Hepatocyte (in vitro differentiated cells): ENCODE results near the gene IGF2BP3.

Source experiments
- EZH2 ChIP-seq: fragments of 200-600 bp; sonication (generic); IDR thresholded peaks from 2 replicates; pipeline ENCODE4 v1.6.1; 2016; ENCODE audit warnings: antibody characterized with exemption, mild to moderate bottlenecking, borderline replicate concordance
- EZH2phosphoT487 ChIP-seq: fragments of 200-600 bp; sonication (generic); IDR thresholded peaks from one replicate; pipeline ENCODE4 v1.6.1; 2018; ENCODE audit warnings: antibody characterized with exemption, mild to moderate bottlenecking, low read depth, moderate library complexity; ENCODE audit not compliant: unreplicated experiment, severe bottlenecking
- TF ChIP-seq, protein P1 (sequence below): fragments of 200-600 bp; sonication (generic); IDR thresholded peaks from 2 replicates; pipeline ENCODE4 v1.5.1; 2016; ENCODE audit warnings: antibody characterized with exemption, mild to moderate bottlenecking; ENCODE audit not compliant: poor library complexity

DNA sequence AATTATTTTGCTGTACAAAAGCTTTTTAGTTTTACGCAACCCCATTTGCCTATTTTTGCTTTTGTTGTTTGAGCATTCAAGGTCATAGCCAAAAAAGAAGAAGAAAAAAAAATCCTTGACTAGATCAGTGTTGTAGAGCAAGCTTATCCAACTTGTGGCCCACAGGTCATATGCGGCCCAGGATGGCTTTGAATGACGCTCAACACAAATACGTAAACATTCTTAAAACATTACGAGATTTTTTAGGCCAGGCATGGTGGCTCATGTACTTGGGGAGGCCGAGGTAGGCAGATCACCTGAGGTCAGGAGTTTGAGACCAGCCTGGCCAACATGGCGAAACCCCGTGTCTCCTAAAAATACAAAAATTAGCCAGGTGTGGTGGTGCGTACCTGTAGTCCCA, 179.3 kb downstream of the IGF2BP3 start:
- TF ChIP-seq EZH2 (no peak), EZH2phosphoT487 (no peak)
- TF ChIP-seq, protein P1, sequence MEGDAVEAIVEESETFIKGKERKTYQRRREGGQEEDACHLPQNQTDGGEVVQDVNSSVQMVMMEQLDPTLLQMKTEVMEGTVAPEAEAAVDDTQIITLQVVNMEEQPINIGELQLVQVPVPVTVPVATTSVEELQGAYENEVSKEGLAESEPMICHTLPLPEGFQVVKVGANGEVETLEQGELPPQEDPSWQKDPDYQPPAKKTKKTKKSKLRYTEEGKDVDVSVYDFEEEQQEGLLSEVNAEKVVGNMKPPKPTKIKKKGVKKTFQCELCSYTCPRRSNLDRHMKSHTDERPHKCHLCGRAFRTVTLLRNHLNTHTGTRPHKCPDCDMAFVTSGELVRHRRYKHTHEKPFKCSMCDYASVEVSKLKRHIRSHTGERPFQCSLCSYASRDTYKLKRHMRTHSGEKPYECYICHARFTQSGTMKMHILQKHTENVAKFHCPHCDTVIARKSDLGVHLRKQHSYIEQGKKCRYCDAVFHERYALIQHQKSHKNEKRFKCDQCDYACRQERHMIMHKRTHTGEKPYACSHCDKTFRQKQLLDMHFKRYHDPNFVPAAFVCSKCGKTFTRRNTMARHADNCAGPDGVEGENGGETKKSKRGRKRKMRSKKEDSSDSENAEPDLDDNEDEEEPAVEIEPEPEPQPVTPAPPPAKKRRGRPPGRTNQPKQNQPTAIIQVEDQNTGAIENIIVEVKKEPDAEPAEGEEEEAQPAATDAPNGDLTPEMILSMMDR, result no peak
